HG02678 (cell line): Measurements from ENCODE around the gene PAPPA2.
"Not testable (repeated sequence)": the region's sequence is repeated elsewhere in the genome, so short reads cannot be mapped to it uniquely, and the experiment has no call there.

ENCODE experiments used
- ATAC-seq: cut with Tn5 transposase; IDR thresholded peaks from one replicate; pipeline ENCODE4 v1.9.1; 2021; ENCODE audit warnings: mild to moderate bottlenecking, moderate library complexity; ENCODE audit not compliant: unreplicated experiment

Gene PAPPA2

DNA sequence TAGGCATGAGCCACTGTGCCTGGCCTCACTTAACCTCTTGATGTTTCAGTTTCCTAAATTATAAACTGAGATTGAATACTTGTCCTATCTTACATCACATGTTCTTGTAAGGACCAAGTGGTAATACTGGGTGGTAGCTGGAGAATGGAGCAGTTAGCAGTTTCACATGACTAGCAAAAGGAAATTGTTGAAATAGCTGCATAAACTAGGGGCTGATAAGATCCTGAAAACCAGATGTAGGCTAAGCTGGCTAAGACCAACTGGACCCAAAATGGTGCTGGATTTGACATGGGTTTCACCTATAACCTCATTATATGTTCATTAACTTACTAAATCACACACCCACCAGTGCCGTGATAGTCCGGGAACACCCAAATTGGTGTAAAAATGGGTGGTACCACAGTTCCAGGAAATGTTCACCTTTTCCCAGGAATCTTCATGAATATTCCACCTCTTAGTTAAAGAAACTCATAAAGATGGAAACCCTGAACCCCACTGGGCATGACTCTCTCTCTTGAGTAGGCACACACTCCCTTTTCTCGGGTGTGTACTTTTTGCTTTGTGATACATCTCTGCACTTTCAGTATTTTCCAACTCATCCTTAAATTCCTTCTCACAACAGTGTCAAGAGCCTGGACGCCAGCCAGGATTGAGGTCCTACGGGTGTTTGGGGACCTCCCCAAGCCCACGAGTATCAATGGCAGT, at the start of gene PAPPA2:
Gene PAPPA2 (plus strand): TSS at position 502 of the 705 bp plus-strand sequence. CDS start 93,148 bp downstream, outside the sequence.
- no peak for ATAC-seq

DNA sequence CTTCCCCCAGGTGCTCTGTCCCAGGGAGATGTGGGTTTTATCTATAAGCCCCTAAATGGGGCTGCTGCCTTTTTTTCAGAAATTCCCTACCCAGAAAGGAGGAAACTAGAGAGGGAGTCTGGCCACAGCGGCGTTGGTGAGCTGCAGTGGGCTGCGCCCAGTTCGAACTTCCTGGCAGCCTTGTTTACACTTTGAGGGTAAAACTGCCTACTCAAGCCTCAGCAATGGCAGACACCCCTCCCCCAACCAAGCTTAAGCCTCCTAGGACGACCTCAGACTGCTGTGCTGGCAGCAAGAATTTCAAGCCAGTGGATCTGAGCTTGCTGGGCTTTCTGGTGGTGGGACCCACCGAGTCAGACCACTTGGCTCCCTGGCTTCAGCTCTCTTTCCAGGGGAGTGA, 46.2 kb upstream of the PAPPA2 start:
- no peak for ATAC-seq

- ATAC-seq = not testable (repeated sequence)
Measured at GRCh38 chr1:176419608-176420007, 43.4 kb upstream of the PAPPA2 start.

DNA sequence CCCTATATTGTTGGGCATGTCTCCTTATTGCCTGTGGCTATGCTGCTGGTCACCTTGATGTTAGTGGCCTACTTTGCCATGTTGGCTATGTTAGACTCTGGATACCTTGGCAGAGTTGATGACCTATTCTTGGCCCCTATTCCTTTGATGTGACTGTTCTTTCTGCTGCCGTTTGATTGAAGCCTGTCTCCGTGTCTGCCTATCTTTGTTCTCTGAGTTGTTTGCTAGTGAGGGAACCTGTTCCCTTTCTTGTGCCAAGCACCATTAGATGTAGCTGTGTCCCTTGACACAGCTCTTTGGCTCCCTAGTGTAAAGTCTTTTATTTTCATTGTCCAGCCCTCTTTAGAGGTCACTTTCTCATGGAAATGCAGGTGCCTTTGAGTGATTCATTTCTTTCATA, 28.7 kb upstream of the PAPPA2 start:
- no peak for ATAC-seq

GRCh38 chr1:176436251-176436650, 26.7 kb upstream of the PAPPA2 start:
- no peak for ATAC-seq

- no peak for ATAC-seq
Measured at GRCh38 chr1:176440176-176440575, 22.8 kb upstream of the PAPPA2 start.

DNA sequence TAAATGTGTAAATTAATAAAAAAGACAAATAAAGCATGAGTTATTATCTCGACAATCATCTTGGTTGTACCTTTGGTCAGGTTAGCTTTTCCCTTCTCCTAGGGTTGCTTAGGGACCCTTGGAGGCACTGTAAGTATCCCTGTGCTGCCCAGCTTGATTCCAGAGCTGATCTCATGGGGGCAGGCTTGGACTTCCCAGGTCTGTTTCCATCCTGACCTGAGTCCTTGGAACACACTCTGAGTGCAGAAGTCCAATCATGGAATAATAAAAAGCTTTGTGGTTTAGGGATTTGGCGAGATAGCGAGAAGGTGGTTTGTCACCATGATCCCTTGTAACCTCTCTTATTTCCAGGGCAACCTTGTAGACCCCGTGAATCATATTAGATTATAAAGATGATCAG, 18.7 kb upstream of the PAPPA2 start:
- ATAC-seq = no peak

DNA sequence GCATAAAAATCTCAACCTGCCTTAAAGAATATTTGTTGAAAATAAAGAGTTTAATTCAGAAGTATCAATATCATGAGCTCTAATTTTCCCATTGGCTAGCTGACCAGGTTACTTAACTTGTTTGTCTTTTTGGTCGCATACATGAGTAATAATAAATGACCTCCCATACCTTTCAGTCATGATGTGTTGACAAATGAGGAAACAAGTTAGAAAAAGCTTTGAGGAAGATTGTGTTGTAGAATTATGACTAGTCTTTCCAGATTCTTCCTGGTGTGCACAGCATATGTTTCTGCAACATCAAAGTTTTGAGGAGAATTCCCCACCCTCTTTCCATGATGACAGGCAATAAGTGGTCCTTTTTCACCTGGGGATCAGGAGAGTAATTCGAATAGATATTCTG, 17.6 kb upstream of the PAPPA2 start:
- no peak for ATAC-seq

DNA sequence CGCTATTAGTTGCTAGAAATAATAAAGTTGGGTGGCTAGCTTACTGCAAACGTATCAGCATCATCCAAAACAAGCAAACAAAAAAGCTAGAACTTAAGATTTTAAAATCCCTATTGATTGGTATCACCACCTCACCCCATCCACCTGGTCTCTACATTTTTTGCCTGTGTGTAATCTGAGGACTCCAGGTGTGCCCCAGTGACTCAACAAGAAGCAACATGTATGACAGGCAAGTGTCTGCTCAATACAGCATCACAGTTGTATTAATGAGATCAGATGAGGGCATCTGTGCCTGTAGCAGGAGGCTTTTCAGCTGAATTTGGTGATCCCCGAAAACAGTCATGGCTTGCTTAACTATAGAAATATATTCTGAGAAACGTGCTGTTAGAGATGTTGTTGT, 14.6 kb upstream of the PAPPA2 start:
- ATAC-seq = no peak

GRCh38 chr1:176450526-176450925, 12.4 kb upstream of the PAPPA2 start:
- no peak for ATAC-seq

- ATAC-seq = not testable (repeated sequence)
Measured at GRCh38 chr1:176451741-176452140, 11.2 kb upstream of the PAPPA2 start.

DNA sequence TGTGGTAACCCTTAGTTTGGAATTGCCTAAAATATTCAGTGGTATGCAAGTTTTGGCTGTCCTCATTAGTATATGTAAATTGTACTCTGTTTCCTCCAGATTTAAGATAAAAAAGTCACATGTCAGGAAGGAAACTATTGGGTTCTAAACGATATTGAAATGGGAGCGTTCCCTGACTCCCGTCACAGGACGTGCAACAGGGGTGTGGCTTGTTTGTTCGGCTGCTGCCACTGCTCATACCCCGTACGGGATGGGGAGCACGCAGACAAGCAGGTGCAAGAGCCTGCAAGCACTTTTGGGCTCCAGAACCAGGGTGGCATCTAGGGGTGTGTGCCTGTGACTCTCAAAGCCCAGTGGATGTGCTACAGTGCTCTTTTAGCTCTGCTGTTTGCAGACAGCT, 6.2 kb upstream of the PAPPA2 start:
- no peak for ATAC-seq

- ATAC-seq = no peak
Measured at GRCh38 chr1:176460544-176461336, 2.2 kb upstream of the PAPPA2 start.

- no peak for ATAC-seq
Measured at GRCh38 chr1:176461576-176461975, 1.4 kb upstream of the PAPPA2 start.

DNA sequence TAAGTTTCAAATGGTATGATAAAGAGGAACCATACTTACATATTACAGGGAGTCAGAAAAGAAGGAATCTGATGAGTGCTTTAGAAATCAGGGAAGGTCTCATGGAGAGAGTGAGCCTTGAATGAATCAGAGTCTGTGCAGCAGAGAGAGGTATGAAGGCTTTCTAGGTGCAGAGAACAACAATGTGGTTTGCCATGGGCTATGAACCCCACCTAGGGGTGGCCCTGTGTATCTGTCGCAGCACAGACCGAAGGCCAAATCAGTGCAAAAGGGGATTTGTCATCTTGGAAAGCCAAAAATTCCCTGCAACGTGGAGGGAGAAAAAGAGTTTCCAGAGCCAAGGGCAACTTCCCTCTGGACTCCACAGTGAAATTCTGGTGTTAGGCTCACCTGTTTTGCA, 3.5 kb downstream of the PAPPA2 start:
- ATAC-seq = no peak

GRCh38 chr1:176469450-176470010, 6.6 kb downstream of the PAPPA2 start:
- ATAC-seq = no peak

GRCh38 chr1:176471338-176472121, 8.6 kb downstream of the PAPPA2 start:
- ATAC-seq = no peak

- no peak for ATAC-seq
Measured at GRCh38 chr1:176479971-176480370, 17.0 kb downstream of the PAPPA2 start.

GRCh38 chr1:176480750-176481149, 17.8 kb downstream of the PAPPA2 start:
- no peak for ATAC-seq

DNA sequence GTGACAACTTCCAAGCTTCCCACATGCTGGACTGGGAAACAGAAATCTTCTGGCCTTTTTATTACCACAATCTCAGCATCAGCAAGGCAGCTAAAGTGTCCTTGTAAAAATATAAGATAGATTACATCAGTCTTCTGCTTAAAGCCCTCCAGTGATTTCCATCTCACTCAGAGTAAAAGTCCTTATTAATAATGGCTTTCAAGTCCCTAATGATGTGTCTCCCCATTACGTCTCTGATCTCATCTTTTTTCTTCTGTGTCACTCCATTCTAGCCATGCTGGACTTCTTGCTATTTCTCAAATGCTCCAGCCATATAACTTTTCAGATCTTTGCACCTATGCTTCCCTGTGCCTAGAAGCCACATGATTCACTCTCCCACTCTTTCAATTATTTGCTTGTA, 22.1 kb downstream of the PAPPA2 start:
- no peak for ATAC-seq

DNA sequence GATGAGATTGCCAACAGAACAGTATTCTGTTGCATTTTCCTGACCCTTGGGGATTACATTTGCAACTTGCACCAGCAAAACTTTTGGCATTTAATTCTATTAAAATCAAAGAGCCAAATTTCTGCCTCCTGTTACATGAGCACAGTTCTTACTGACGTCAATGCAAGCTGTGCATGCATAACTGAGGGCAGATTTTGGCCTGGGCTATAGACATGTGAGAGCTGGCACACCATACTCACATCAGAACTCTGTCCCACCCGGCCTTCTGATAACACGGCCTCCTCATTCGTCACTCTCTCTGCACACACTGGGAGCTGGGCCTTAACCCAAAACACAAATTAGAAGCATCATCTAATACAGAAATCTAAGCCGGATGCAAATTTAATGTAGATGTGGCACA, 31.5 kb downstream of the PAPPA2 start:
- no peak for ATAC-seq
